ENCODE measurements around the gene RAPGEF6. TPM values are rescaled to one million over a fixed set of nuclear protein-coding genes. Genes with fewer than 3 reads are reported as not detected.

The RAPGEF6 gene
- total and polyA plus RNA-seq, 3 experiments from 2014 or later, result 25.9 to 29.2 (median 27.9) TPM

GRCh38 chr5:131617140-131617822 is 17.7 kb downstream of the RAPGEF6 start:
- peaks cover 0 to 22% (median 14%) of the 10 kb centered on the region in 3 donors for H3K36me3 Mint-ChIP-seq
- Histone ChIP-seq H3K27ac (ENCODE audit: low read depth, low read length) (no peak overlapping the region), H3K9me3 (ENCODE audit: low read length) (no peaks in the 10 kb centered on the region), H3K4me3 (ENCODE audit: low read length) (no peak overlapping the region), H3K36me3 (ENCODE audit: insufficient read depth, low read length) (no peaks in the 10 kb centered on the region), H3K27me3 (ENCODE audit: insufficient read depth, low read length, poor library complexity, severe bottlenecking) (no peaks in the 10 kb centered on the region), H3K4me1 (ENCODE audit: insufficient read depth, low read length) (peaks cover 33% of the 10 kb centered on the region)
- peak overlapping the region in 2 of 7 donors; percentile 19 to 80 for H3K4me3 Mint-ChIP-seq
- POLR2A ChIA-PET, result no interaction called here
- peak overlapping the region in 2 of 8 donors; percentile 38 for H3K27ac Mint-ChIP-seq
- H3K4me1 Mint-ChIP-seq, result peaks cover 60 to 90% (median 76%) of the 10 kb centered on the region in 3 donors
- DNase-seq, result no peak
- H3K27me3 Mint-ChIP-seq, result no peaks in the 10 kb centered on the region
- CTCF ChIA-PET, result interaction anchor here (0.7 to 2.6 kb wide), 2 partner anchors 11 to 28 kb away, joined by 3 to 7 read pairs; no protein-coding TSS in a partner anchor
- no peaks in the 10 kb centered on the region for H3K9me3 Mint-ChIP-seq

- ChIA-PET CTCF (interaction anchor here (1.1 to 2.6 kb wide), 2 partner anchors 27 to 392 kb away, joined by 3 to 7 read pairs; no protein-coding TSS in a partner anchor), POLR2A (no interaction called here)
- Histone ChIP-seq H3K9me3 (ENCODE audit: low read length) (no peaks in the 10 kb centered on the region), H3K4me3 (ENCODE audit: low read length) (no peak overlapping the region), H3K36me3 (ENCODE audit: insufficient read depth, low read length) (no peaks in the 10 kb centered on the region), H3K27ac (ENCODE audit: low read depth, low read length) (no peak overlapping the region), H3K4me1 (ENCODE audit: insufficient read depth, low read length) (peaks cover 31% of the 10 kb centered on the region), H3K27me3 (ENCODE audit: insufficient read depth, low read length, poor library complexity, severe bottlenecking) (no peaks in the 10 kb centered on the region)
- peak overlapping the region in 2 of 8 donors; percentile 22 to 24 for H3K27ac Mint-ChIP-seq
- H3K4me1 Mint-ChIP-seq, result peaks cover 55 to 85% (median 74%) of the 10 kb centered on the region in 3 donors
- peaks cover 0 to 19% (median 10%) of the 10 kb centered on the region in 3 donors for H3K36me3 Mint-ChIP-seq
- peak overlapping the region in 1 of 7 donors; percentile 48 for H3K4me3 Mint-ChIP-seq
- no peaks in the 10 kb centered on the region for H3K9me3 Mint-ChIP-seq
- no peak for DNase-seq
- no peaks in the 10 kb centered on the region for H3K27me3 Mint-ChIP-seq
Measured at GRCh38 chr5:131615957-131616356, 19.1 kb downstream of the RAPGEF6 start.

GRCh38 chr5:131613423-131613822 is 21.6 kb downstream of the RAPGEF6 start:
- Histone ChIP-seq H3K36me3 (ENCODE audit: insufficient read depth, low read length) (no peaks in the 10 kb centered on the region), H3K4me3 (ENCODE audit: low read length) (no peak overlapping the region), H3K9me3 (ENCODE audit: low read length) (no peaks in the 10 kb centered on the region), H3K27ac (ENCODE audit: low read depth, low read length) (no peak overlapping the region), H3K27me3 (ENCODE audit: insufficient read depth, low read length, poor library complexity, severe bottlenecking) (no peaks in the 10 kb centered on the region), H3K4me1 (ENCODE audit: insufficient read depth, low read length) (peaks cover 42% of the 10 kb centered on the region)
- Mint-ChIP-seq H3K27ac (peak overlapping the region in 2 of 8 donors; percentile 27 to 53), H3K4me1 (peaks cover 57 to 86% (median 74%) of the 10 kb centered on the region in 3 donors), H3K36me3 (peaks cover 0 to 18% (median 7%) of the 10 kb centered on the region in 3 donors), H3K27me3 (no peaks in the 10 kb centered on the region), H3K4me3 (no peak overlapping the region), H3K9me3 (no peaks in the 10 kb centered on the region)
- ChIA-PET CTCF (interaction anchor here (0.6 to 1.0 kb wide), 2 partner anchors 24 to 419 kb away, joined by 3 to 4 read pairs; no protein-coding TSS in a partner anchor), POLR2A (no interaction called here)
- no peak for DNase-seq

DNA sequence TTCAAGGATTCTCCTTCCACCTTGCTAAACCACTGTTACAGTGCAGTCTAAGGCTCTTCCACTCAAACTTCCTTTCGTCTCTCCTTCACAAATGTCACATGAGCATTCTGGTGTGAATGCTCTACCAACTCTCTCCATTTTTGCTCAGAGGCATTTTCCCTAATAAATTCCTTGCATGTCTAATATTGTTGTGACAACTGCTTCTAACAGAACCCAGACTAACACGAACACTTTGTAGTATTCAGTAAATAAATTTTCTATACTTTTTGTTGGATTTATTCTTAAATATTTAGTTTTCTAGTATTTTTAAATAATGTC is 24.0 kb downstream of the RAPGEF6 start:
- peaks cover 44% of the 10 kb centered on the region for H3K4me1 ChIP-seq (ENCODE audit: insufficient read depth, low read length)
- peaks cover 57 to 85% (median 75%) of the 10 kb centered on the region in 3 donors for H3K4me1 Mint-ChIP-seq

DNA sequence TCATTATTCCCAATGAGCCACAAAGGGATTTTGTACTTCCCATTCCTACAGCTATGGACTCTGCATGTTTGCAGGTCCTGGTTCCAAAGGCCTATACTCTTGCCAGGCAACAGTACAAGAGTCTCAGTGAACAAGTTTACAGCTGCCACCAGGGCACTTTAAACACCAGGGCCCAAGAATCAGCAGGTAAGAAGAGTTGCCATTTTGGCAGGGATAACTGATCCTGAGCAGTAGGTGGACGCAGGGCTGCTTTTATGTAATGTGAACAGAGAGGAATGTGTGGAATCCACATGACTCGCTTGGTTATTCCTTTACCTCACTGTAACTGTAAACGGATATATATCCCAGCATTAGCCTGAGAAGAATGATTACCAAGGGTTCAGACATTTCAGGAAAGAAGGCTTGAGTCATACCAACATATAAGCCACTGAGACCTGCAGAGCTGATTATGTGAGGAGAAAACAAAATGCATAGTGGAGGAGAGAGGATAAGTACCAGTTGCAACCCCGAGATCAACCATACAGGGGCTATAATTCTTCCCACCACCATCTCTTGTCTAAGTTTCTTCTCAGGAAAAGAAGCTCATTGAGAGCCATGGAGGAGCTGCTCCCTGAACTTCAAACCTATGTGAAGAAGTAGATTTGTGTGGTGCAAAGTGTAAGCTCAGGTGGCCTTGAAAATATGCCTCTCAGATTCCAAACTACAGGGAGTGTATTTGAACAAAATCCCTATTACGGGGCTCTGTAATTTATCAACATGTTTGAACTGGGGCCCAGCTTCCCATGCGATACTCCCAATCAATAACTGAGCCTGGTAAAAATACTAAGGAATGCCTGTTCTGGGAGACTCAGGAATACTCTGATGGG is 24.6 kb downstream of the RAPGEF6 start:
- Mint-ChIP-seq H3K27me3 (no peaks in the 10 kb centered on the region), H3K27ac (peak overlapping the region in 2 of 8 donors; percentile 39 to 47), H3K9me3 (no peaks in the 10 kb centered on the region), H3K4me1 (peaks cover 56 to 82% (median 74%) of the 10 kb centered on the region in 3 donors), H3K4me3 (no peak overlapping the region), H3K36me3 (peaks cover 0 to 14% (median 5%) of the 10 kb centered on the region in 3 donors)
- DNase-seq, result no peak
- peaks cover 40% of the 10 kb centered on the region for H3K4me1 ChIP-seq (ENCODE audit: insufficient read depth, low read length)
- no peaks in the 10 kb centered on the region for H3K27me3 ChIP-seq (ENCODE audit: insufficient read depth, low read length, poor library complexity, severe bottlenecking)
- no peaks in the 10 kb centered on the region for H3K9me3 ChIP-seq (ENCODE audit: low read length)
- H3K4me3 ChIP-seq (ENCODE audit: low read length), result no peak overlapping the region
- CTCF ChIA-PET, result interaction anchor here (1.0 to 1.5 kb wide), 2 partner anchors 15 to 21 kb away, joined by 3 to 4 read pairs; no protein-coding TSS in a partner anchor
- POLR2A ChIA-PET, result no interaction called here
- H3K27ac ChIP-seq (ENCODE audit: low read depth, low read length), result no peak overlapping the region
- no peaks in the 10 kb centered on the region for H3K36me3 ChIP-seq (ENCODE audit: insufficient read depth, low read length)

More for the DNA sequence above, 24.0 kb downstream of the RAPGEF6 start:
- no peak overlapping the region for H3K4me3 ChIP-seq (ENCODE audit: low read length)
- no peaks in the 10 kb centered on the region for H3K9me3 ChIP-seq (ENCODE audit: low read length)
- POLR2A ChIA-PET, result no interaction called here
- H3K36me3 ChIP-seq (ENCODE audit: insufficient read depth, low read length), result no peaks in the 10 kb centered on the region
- CTCF ChIA-PET, result interaction anchor here (1.0 kb wide), 1 partner anchor 16 kb away, joined by 3 read pairs; no protein-coding TSS in a partner anchor
- DNase-seq, result no peak
- H3K9me3 Mint-ChIP-seq, result no peaks in the 10 kb centered on the region
- H3K36me3 Mint-ChIP-seq, result peaks cover 0 to 16% (median 5%) of the 10 kb centered on the region in 3 donors
- H3K4me3 Mint-ChIP-seq, result no peak overlapping the region
- H3K27me3 Mint-ChIP-seq, result no peaks in the 10 kb centered on the region
- no peak overlapping the region for H3K27ac ChIP-seq (ENCODE audit: low read depth, low read length)
- H3K27me3 ChIP-seq (ENCODE audit: insufficient read depth, low read length, poor library complexity, severe bottlenecking), result no peaks in the 10 kb centered on the region
- H3K27ac Mint-ChIP-seq, result no peak overlapping the region

- H3K36me3 ChIP-seq (ENCODE audit: insufficient read depth, low read length), result no peaks in the 10 kb centered on the region
- H3K9me3 ChIP-seq (ENCODE audit: low read length), result no peaks in the 10 kb centered on the region
- peaks cover 0 to 11% (median 2%) of the 10 kb centered on the region in 3 donors for H3K36me3 Mint-ChIP-seq
- no peaks in the 10 kb centered on the region for H3K27me3 Mint-ChIP-seq
- H3K4me3 ChIP-seq (ENCODE audit: low read length), result no peak overlapping the region
- peaks cover 59 to 82% (median 74%) of the 10 kb centered on the region in 3 donors for H3K4me1 Mint-ChIP-seq
- H3K4me3 Mint-ChIP-seq, result no peak overlapping the region
- no peaks in the 10 kb centered on the region for H3K9me3 Mint-ChIP-seq
- ChIA-PET POLR2A (no interaction called here), CTCF (interaction anchor here (1.5 kb wide), 1 partner anchor 20 kb away, joined by 4 read pairs; no protein-coding TSS in a partner anchor)
- H3K4me1 ChIP-seq (ENCODE audit: insufficient read depth, low read length), result peaks cover 39% of the 10 kb centered on the region
- H3K27me3 ChIP-seq (ENCODE audit: insufficient read depth, low read length, poor library complexity, severe bottlenecking), result no peaks in the 10 kb centered on the region
- H3K27ac Mint-ChIP-seq, result peak overlapping the region in 5 of 8 donors; percentile 39 to 74 (median 54)
- H3K27ac ChIP-seq (ENCODE audit: low read depth, low read length), result no peak overlapping the region
- DNase-seq, result no peak
Measured at GRCh38 chr5:131609774-131610173, 25.3 kb downstream of the RAPGEF6 start.

GRCh38 chr5:131608597-131608996 is 26.4 kb downstream of the RAPGEF6 start:
- peaks cover 60 to 82% (median 71%) of the 10 kb centered on the region in 3 donors for H3K4me1 Mint-ChIP-seq
- H3K27me3 Mint-ChIP-seq, result no peaks in the 10 kb centered on the region
- Histone ChIP-seq H3K4me1 (ENCODE audit: insufficient read depth, low read length) (peaks cover 34% of the 10 kb centered on the region), H3K36me3 (ENCODE audit: insufficient read depth, low read length) (no peaks in the 10 kb centered on the region), H3K9me3 (ENCODE audit: low read length) (no peaks in the 10 kb centered on the region), H3K27me3 (ENCODE audit: insufficient read depth, low read length, poor library complexity, severe bottlenecking) (no peaks in the 10 kb centered on the region), H3K4me3 (ENCODE audit: low read length) (no peak overlapping the region), H3K27ac (ENCODE audit: low read depth, low read length) (no peak overlapping the region)
- POLR2A ChIA-PET, result no interaction called here
- peak overlapping the region in 3 of 7 donors; percentile 8 to 37 (median 20) for H3K4me3 Mint-ChIP-seq
- CTCF ChIA-PET, result no interaction called here
- H3K36me3 Mint-ChIP-seq, result peaks cover 0 to 12% (median 2%) of the 10 kb centered on the region in 3 donors
- no peaks in the 10 kb centered on the region for H3K9me3 Mint-ChIP-seq
- DNase-seq, result no peak
- peak overlapping the region in 5 of 8 donors; percentile 21 to 67 (median 65) for H3K27ac Mint-ChIP-seq

Measured in CD8-positive, alpha-beta memory T cell (primary cell).